Adrenal gland (tissue), 12 donors: ENCODE measurements around the gene CAPN6. TPM values are rescaled to one million over a fixed set of nuclear protein-coding genes. Genes with fewer than 3 reads are reported as not detected.
A peak's percentile ranks its signal among the peaks of the same experiment; 100 is the strongest.

ENCODE experiments used
- DNase-seq, 7 donors: peaks; one replicate each; pipeline ENCODE4 v3.0.0-alpha.2; 2019 to 2020
- H3K27ac ChIP-seq, 5 donors: fragments of 200-600 bp; sonication (generic) in 4 of 5; 1 replicate in 3 of 5; 2 replicates in 2 of 5; pipeline versions ENCODE4 v1.5.1 to v1.8.0; 2016 to 2020; ENCODE audit warnings: mild to moderate bottlenecking in 1 of 5
- H3K27me3 ChIP-seq: fragments of 200-600 bp; 2 replicates; pipeline ENCODE4 v1.8.0; 2021
- H3K36me3 ChIP-seq, 2 donors: fragments of 200-600 bp; replicated peaks in 1 of 2; 1 replicate in 1 of 2; 2 replicates in 1 of 2; pipeline versions ENCODE4 v1.5.1 to v1.8.0; 2018 to 2022
- H3K4me1 ChIP-seq, 2 donors: fragments of 200-600 bp; replicated peaks in 1 of 2; 1 replicate in 1 of 2; 2 replicates in 1 of 2; pipeline versions ENCODE4 v1.5.1 to v1.8.0; 2018 to 2021
- H3K4me3 ChIP-seq, 4 donors: fragments of 200-600 bp; sonication (generic) in 3 of 4; one replicate each; pipeline ENCODE4 v1.5.1; 2016 to 2018
- H3K9me3 ChIP-seq, 3 donors: fragments of 200-600 bp; sonication (generic) in 1 of 3; replicated peaks in 1 of 3; 1 replicate in 2 of 3; 2 replicates in 1 of 3; pipeline versions ENCODE4 v1.5.1 to v1.8.0; 2016 to 2021
- POLR2A ChIP-seq, 2 donors: fragments of 450-650 bp; IDR thresholded peaks; one replicate each; pipeline ENCODE4 v1.6.1; 2017; ENCODE audit warnings: antibody characterized with exemption in 2 of 2, mild to moderate bottlenecking in 2 of 2, moderate library complexity in 1 of 2
- WGBS, 4 donors: extraction: QIAGEN DNeasy Blood & Tissue Kit in 2 of 4; methylation state at CpG; one replicate each; pipeline versions ENCODE4 v1.1.5 to v1.1.7; 2013 to 2017; 5-methylcytosine and 5-hydroxymethylcytosine counted together
- intact Hi-C, 2 donors: fragments of 100-400 bp; cut with DNase I; formaldehyde crosslinking; loops; one replicate each; pipeline versions ENCODE4 v1.14.1 to v1.15.0; 2022 to 2023
- polyA plus RNA-seq, 3 donors: library from polyadenylated mRNA; stranded (reverse); fragments of 200-250 nt in 2 of 3; fragments of 350-450 nt in 1 of 3; fragmentation: Illumina TruSeq in 1 of 3; extraction: RNeasy Lipid Tissue Mini Kit (QIAGEN cat#74804) in 1 of 3; gene quantifications; one replicate each; pipeline ENCODE4 v1.2.3, GENCODE V29; 2013 to 2014
- total RNA-seq, 9 donors: library from RNA; depleted of rRNA in 4 of 9; stranded (reverse); fragments of >200 nt in 4 of 9; fragments of 120-200 nt in 1 of 9; fragmentation: NEBNext Ultra II Directional in 1 of 9; extraction: Animal tissue kit (Norgen Biotek cat#: 25700) in 1 of 9; gene quantifications; one replicate each; pipeline versions ENCODE4 v1.1.0 to v1.2.4, GENCODE V29; 2013 to 2023
- TF ChIP-seq, protein P1 (sequence below), 6 experiments: fragments of 450-650 bp in 4 of 6; fragments of 200-600 bp in 2 of 6; sonication (generic) in 1 of 6; IDR thresholded peaks; 1 replicate in 5 of 6; 2 replicates in 1 of 6; pipeline versions ENCODE4 v1.5.1 to v1.8.0; 2016 to 2021; ENCODE audit warnings: antibody characterized with exemption in 6 of 6, mild to moderate bottlenecking in 2 of 6, moderate library complexity in 1 of 6
- donor health status: healthy with polysubstance abuse.
- donor health status: Bipolar disorder and iron deficiency.
- donor health status: DM: yes; HTN: yes; CAD: no.
- donor health status: DM: no; HTN: no; CAD: no.
- donor health status: DM: no; HTN: no; CAD: no.
- donor health status: DM: yes; HTN: yes; CAD: no.

CAPN6 gene
- total and polyA plus RNA-seq, 12 donors: 0.03 to 0.50 (median 0.12) TPM; not detected in 6

DNA sequence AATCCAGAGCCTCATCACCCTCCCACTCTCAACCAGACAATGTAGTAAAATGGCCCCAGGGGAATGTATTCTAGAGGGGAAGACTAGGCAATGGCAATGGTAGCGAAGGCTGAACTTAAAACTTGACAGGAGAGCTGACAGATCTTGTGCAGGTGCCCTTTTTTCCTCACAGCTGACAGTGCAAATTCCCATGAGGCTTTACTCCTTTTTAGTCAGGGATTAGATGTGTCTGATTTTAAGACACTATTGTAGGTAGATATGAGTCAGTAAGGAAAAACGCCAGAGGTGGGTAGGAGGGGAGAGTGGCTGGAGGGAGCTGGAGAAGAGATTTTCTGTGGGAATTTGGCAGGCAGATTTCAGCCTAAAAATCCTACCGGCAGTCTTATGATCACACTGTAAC, 10.7 kb downstream of the CAPN6 start:
- Histone ChIP-seq H3K9me3 (no peaks in the 10 kb centered on the region), H3K27me3 (peaks cover 4% of the 10 kb centered on the region), H3K4me3 (no peak overlapping the region), H3K27ac (no peak overlapping the region), H3K36me3 (no peaks in the 10 kb centered on the region), H3K4me1 (no peaks in the 10 kb centered on the region)
- TF ChIP-seq POLR2A (IDR thresholded peaks at IDR 0.05): no peak
- TF ChIP-seq, protein P1, sequence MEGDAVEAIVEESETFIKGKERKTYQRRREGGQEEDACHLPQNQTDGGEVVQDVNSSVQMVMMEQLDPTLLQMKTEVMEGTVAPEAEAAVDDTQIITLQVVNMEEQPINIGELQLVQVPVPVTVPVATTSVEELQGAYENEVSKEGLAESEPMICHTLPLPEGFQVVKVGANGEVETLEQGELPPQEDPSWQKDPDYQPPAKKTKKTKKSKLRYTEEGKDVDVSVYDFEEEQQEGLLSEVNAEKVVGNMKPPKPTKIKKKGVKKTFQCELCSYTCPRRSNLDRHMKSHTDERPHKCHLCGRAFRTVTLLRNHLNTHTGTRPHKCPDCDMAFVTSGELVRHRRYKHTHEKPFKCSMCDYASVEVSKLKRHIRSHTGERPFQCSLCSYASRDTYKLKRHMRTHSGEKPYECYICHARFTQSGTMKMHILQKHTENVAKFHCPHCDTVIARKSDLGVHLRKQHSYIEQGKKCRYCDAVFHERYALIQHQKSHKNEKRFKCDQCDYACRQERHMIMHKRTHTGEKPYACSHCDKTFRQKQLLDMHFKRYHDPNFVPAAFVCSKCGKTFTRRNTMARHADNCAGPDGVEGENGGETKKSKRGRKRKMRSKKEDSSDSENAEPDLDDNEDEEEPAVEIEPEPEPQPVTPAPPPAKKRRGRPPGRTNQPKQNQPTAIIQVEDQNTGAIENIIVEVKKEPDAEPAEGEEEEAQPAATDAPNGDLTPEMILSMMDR (IDR thresholded peaks at IDR 0.05): no peak
- WGBS, 4 donors: 54 to 72% (median 63%) methylated on average over 3 of the region's 3 CpGs
- no peak for DNase-seq
- intact Hi-C loops: no loop called here

DNA sequence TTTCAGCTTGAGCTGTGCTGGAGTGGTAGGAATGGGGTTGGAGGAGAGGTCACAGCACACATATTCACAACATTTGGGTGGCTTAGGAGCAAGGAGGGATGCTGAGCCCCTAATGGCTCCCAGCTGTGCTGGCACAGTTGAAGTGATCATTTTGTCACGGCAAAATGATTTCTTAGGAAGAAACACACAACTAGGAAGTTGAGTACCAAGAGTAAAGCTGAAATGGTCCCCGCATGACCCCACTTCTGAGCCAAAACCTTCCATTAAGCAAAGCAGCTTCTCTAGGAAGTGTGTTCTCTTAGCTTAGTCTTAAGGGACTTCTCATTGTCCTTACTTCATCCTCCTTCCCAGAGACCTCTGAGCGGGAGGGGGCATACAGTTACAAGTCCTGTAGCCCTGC, 12.6 kb downstream of the CAPN6 start:
- no peak for DNase-seq
- no peaks in the 10 kb centered on the region for H3K36me3 ChIP-seq
- intact Hi-C loops: no loop called here
- H3K27ac ChIP-seq: no peak overlapping the region
- TF ChIP-seq, protein P1 (IDR thresholded peaks at IDR 0.05): no peak
- no peak for TF ChIP-seq POLR2A (IDR thresholded peaks at IDR 0.05)
- no peak overlapping the region for H3K4me3 ChIP-seq
- peaks cover 4% of the 10 kb centered on the region for H3K27me3 ChIP-seq
- no peaks in the 10 kb centered on the region for H3K4me1 ChIP-seq
- 65 to 100% (median 68%) methylated on average over 1 to 3 of the region's 3 CpGs for WGBS, 4 donors
- H3K9me3 ChIP-seq: no peaks in the 10 kb centered on the region

DNA sequence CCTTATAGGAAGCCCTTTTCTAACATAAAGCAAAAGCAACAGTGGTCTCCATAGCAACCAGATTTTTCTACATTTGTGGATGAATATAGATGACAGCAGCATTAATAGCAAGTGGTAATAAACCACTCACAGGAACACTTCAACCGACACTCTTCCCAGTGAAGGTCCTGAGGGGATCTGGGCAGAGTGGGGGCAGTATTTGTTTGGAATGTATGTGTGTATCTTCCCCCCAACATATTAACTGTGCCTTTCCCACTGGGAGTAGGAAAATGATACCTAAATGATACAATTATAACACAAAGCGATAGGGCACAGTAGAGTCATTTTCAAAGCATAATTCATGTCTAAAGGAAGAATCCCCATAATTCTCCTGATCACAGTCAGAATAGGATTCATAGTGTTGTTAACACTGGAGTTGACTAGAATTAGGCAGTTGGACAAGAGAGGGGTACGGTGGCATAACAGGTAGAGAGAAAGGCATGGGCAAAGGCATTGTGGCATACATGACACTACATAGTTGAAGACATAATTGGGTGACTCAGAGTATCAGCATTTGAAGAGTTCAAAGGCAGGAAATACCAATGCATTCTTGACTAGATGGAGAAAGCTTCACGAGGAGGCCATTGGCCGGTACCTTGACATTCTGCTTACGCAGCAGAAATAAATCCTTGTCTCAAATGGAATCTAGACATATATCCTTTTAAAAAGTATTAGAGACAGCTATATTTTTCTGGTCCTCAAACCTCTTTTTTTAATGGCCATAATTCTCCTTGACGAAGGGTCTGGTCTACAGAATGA, 15.2 kb downstream of the CAPN6 start:
- peaks cover 5% of the 10 kb centered on the region for H3K27me3 ChIP-seq
- 69 to 78% (median 71%) methylated on average over 7 of the region's 7 CpGs for WGBS, 4 donors
- intact Hi-C loops: no loop called here

DNA sequence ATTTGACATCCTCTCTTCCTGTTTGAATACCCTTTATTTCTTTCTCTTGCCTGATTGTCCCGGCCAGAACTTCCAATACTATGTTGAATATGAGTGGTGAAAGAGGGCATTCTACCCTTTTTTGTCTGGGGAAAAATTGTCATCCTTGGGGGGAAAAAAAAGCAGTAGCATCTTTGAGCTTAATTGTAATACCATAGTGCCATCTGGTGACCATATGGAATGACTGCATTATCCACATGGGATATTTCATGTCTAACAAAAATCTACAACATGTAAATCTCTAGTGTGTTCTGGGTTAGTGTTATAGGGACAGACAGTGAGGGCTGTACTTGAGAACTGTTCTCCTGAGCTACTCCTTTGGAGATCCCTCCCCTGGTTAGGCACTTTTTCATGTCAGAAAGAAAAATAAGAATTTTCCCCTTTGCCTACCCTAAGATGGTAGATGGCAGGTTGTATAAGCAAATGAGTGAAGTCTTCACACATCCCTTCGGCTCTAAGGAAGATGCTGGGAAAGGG, 26.0 kb downstream of the CAPN6 start:
- 24 to 37% (median 30%) methylated on average over 2 of the region's 2 CpGs for WGBS, 4 donors
- no peak for TF ChIP-seq POLR2A (IDR thresholded peaks at IDR 0.05)
- TF ChIP-seq, protein P1 (IDR thresholded peaks at IDR 0.05): peak in 4 of 6 experiments; percentile 17 to 48 (median 38)
- Histone ChIP-seq H3K27me3 (peaks cover 4% of the 10 kb centered on the region), H3K27ac (no peak overlapping the region), H3K9me3 (no peaks in the 10 kb centered on the region), H3K4me3 (no peak overlapping the region), H3K4me1 (no peaks in the 10 kb centered on the region), H3K36me3 (no peaks in the 10 kb centered on the region)
- no peak for DNase-seq
- intact Hi-C loops: no loop called here

More for the DNA sequence above, 15.2 kb downstream of the CAPN6 start:
- no peak for DNase-seq
- no peaks in the 10 kb centered on the region for H3K9me3 ChIP-seq
- H3K4me3 ChIP-seq: no peak overlapping the region
- TF ChIP-seq, protein P1 (IDR thresholded peaks at IDR 0.05): no peak
- no peak for TF ChIP-seq POLR2A (IDR thresholded peaks at IDR 0.05)
- no peaks in the 10 kb centered on the region for H3K36me3 ChIP-seq
- H3K4me1 ChIP-seq: no peaks in the 10 kb centered on the region
- H3K27ac ChIP-seq: no peak overlapping the region
